ENCODE measurements around the gene ACSM2A.

- TF ChIP-seq, protein P1, sequence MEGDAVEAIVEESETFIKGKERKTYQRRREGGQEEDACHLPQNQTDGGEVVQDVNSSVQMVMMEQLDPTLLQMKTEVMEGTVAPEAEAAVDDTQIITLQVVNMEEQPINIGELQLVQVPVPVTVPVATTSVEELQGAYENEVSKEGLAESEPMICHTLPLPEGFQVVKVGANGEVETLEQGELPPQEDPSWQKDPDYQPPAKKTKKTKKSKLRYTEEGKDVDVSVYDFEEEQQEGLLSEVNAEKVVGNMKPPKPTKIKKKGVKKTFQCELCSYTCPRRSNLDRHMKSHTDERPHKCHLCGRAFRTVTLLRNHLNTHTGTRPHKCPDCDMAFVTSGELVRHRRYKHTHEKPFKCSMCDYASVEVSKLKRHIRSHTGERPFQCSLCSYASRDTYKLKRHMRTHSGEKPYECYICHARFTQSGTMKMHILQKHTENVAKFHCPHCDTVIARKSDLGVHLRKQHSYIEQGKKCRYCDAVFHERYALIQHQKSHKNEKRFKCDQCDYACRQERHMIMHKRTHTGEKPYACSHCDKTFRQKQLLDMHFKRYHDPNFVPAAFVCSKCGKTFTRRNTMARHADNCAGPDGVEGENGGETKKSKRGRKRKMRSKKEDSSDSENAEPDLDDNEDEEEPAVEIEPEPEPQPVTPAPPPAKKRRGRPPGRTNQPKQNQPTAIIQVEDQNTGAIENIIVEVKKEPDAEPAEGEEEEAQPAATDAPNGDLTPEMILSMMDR (IDR thresholded peaks at IDR 0.05; ENCODE audit: poor library complexity, severe bottlenecking), result no peak
- TF ChIP-seq EZH2 (IDR thresholded peaks at IDR 0.05; ENCODE audit: borderline replicate concordance, insufficient read depth, low read length, poor library complexity, severe bottlenecking) (no peak), POLR2AphosphoS5 (IDR thresholded peaks at IDR 0.05) (no peak), REST (IDR thresholded peaks at IDR 0.05; ENCODE audit: borderline replicate concordance) (no peak), EP300 (conservative IDR thresholded peaks at IDR 0.05; ENCODE audit: poor library complexity, severe bottlenecking) (no peak), MXI1 (conservative IDR thresholded peaks at IDR 0.05; ENCODE audit: poor library complexity, severe bottlenecking) (no peak), TAF1 (IDR thresholded peaks at IDR 0.05; ENCODE audit: low read depth) (no peak), SMC3 (conservative IDR thresholded peaks at IDR 0.05; ENCODE audit: poor library complexity) (no peak)
Measured at GRCh38 chr16:20409398-20410120, 41.8 kb upstream of the ACSM2A start, which contains the start of gene ACSM5.
